GM08714 (cell line): ENCODE results near the gene PRKD1.
"Not testable (repeated sequence)": the region's sequence is repeated elsewhere in the genome, so short reads cannot be mapped to it uniquely, and the experiment has no call there.

ENCODE experiments used
- H3K4me3 ChIP-seq: fragments of 200-500 bp; sonication (Bioruptor generic); 2 replicates; pipeline ENCODE4 v1.5.1; 2014; ENCODE audit warnings: mild to moderate bottlenecking, low read length, inconsistent platforms
- ZNF274 ChIP-seq: IDR thresholded peaks from 2 replicates; pipeline ENCODE4 v1.6.1; 2012; ENCODE audit warnings: mild to moderate bottlenecking, low read depth, low read length

The PRKD1 gene

GRCh38 chr14:29804481-29805266 is 123.0 kb downstream of the PRKD1 start:
- no peak for TF ChIP-seq ZNF274

DNA sequence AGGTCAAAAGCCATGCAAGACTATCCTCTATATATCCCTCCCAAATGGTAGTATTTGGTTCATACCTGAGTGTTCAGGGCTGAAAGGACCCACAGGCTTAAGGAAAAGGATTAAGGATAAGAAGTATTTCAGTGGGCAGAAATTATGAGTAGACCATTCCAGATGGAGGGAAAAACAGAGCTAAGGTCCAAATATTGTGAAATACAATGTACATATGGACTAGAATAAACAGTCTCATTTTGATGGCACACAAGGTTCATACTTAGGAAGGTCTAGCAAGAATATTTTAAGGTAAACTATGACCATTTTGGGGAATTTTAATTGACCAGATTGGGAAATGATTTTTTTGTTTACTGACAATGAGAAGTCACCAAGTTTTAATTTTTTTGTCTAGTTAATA is 124.6 kb downstream of the PRKD1 start:
- no peak for TF ChIP-seq ZNF274
- H3K4me3 ChIP-seq: no peak overlapping the region

More at GRCh38 chr14:29804481-29805266, 123.0 kb downstream of the PRKD1 start:
- H3K4me3 ChIP-seq: no peak overlapping the region

DNA sequence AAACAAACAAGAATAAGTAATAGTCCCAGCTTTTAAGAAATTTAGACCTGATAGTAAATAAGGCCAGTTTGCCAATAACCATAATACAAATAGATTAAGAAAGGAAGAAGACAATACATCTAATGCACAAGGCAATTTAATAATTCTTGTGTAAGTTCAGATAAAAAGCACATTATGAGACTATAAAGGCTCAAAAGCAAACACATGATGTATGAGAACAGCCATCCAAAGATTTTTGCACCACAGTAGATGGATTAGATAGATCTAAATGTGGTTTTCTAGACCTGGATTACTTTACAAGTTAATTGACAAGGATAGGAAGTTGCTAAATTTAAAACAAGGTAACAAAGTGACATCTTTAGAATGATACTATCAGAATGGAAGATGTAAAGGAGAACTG is 125.4 kb downstream of the PRKD1 start:
- TF ChIP-seq ZNF274: no peak

DNA sequence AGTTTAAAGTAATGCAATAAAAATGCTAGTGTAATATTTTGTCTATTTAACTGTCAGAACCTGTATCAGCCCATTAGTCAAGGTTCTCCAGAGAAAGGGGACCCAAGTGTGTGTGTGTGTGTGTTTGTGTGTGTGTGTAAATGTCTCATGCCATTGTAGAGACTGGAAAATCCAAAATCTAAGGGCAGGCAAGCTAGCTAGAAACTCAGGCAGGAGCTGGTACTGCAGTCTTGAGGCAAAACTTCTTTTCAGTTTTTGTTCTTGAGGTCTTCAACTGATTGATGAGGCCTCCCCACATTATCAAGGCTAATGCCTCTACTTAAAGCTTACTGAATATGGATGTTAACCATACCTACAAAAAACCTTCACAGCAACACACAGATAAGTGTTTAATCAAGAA is 126.7 kb downstream of the PRKD1 start:
- TF ChIP-seq ZNF274: no peak
- H3K4me3 ChIP-seq: no peak overlapping the region

More for the DNA sequence above, 125.4 kb downstream of the PRKD1 start:
- no peak overlapping the region for H3K4me3 ChIP-seq

DNA sequence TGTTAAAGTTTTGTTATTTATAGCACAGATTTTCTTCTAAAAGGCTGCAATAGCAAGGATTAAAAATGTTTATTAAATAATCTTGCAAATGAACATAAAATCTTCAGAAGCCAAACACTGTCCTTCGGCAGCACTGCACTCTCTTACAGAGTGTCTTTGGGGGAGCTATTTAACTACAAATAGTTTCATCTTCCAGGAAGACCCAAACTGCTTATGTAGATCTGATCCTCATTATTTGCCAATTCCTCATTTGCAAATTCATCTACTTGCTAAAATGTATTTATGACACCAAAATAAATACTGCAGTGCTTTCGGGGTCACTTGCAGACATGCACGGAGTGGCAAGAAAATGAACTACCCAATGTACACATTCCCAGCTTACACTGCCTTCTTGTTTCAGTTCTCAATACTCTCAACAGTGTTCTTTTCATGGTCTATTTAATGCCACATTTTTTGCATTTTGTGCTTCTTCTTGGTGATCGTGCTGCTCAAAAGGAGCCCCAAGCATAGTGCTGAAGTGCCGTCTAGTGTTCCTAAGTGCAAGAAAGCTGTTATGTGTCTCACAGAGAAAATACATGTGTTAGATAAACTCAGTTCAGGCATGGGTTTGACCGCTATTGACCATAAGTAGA is 128.1 kb downstream of the PRKD1 start:
- no peak overlapping the region for H3K4me3 ChIP-seq
- TF ChIP-seq ZNF274: no peak

- no peak overlapping the region for H3K4me3 ChIP-seq
- TF ChIP-seq ZNF274: no peak
Measured at GRCh38 chr14:29798811-29799210, 128.8 kb downstream of the PRKD1 start.

GRCh38 chr14:29798108-29798663 is 129.5 kb downstream of the PRKD1 start:
- TF ChIP-seq ZNF274: no peak
- no peak overlapping the region for H3K4me3 ChIP-seq

- no peak for TF ChIP-seq ZNF274
- H3K4me3 ChIP-seq: no peak overlapping the region
Measured at GRCh38 chr14:29796853-29797252, 130.8 kb downstream of the PRKD1 start.

- no peak overlapping the region for H3K4me3 ChIP-seq
- no peak for TF ChIP-seq ZNF274
Measured at GRCh38 chr14:29789475-29789874, 138.2 kb downstream of the PRKD1 start.

DNA sequence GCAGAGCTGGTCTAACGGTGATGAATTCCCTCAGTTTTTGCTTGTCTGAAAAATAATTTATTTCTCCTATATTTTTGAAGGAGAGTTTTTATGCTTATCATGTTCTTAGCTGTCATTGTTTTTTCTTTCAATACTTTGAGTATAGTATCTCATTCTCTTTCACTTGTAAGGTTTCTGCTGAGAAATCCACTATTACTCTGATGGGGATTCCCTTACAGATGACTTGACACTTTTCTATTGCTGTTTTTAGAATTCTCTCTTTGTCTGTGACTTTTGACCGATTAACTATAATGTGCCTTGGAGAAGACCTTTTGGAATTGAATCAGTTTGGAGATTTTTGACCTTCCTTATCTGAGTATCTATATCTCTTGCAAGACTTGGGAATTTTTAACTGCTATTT is 139.6 kb downstream of the PRKD1 start:
- no peak for TF ChIP-seq ZNF274
- H3K4me3 ChIP-seq: no peak overlapping the region

- H3K4me3 ChIP-seq: no peak overlapping the region
- TF ChIP-seq ZNF274: no peak
Measured at GRCh38 chr14:29783556-29783955, 144.1 kb downstream of the PRKD1 start.

- H3K4me3 ChIP-seq: no peak overlapping the region
- TF ChIP-seq ZNF274: no peak
Measured at GRCh38 chr14:29782041-29782440, 145.6 kb downstream of the PRKD1 start.

DNA sequence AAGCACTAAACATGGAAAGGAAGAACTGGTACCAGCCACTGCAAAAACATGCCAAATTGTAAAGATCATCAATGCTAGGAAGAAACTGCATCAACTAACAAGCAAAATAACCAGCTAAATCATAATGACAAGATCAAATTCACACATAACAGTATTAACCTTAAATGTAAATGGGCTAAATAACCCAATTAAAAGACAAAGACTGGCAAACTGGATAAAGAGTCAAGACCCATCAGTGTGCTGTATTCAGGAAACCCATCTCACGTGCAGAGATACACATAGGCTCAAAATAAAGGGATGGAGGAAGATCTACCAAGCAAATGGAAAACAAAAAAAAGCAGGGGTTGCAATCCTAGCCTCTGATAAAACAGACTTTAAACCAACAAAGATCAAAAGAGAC is 150.5 kb downstream of the PRKD1 start:
- not testable (repeated sequence) for H3K4me3 ChIP-seq

- no peak overlapping the region for H3K4me3 ChIP-seq
- no peak for TF ChIP-seq ZNF274
Measured at GRCh38 chr14:29773990-29774389, 153.7 kb downstream of the PRKD1 start.

DNA sequence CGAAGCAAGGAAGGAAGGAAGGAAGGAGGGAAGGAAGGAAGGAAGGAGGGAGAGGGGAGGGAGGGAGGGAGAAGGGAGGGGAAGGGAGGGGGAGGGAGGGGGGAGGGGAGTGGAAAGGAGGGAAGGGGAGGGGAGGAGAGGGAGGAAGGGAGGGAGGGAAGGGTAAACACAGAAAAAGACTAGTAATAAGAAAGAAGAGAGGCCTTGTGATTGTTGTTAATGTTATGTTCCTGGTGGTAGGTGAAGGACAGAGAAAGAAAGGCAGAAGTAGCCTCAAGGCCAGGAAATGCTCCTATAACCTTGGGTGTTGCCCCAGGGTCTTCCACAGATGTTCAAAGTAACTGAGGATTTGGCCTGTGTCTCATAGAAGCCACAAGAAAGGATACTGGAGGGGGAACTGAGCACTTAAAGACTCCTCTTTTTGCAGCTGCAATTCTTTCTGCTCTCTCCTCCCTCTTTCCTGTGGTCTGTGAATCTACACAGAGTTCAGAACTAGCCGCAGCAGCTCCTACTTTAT is 164.2 kb downstream of the PRKD1 start:
- no peak overlapping the region for H3K4me3 ChIP-seq
- no peak for TF ChIP-seq ZNF274
